H1 (cell line): Measurements from ENCODE around the gene DYNC1H1. TPM values are rescaled to one million over a fixed set of nuclear protein-coding genes. Genes with fewer than 3 reads are reported as not detected.

ENCODE experiments used
- CTCF ChIA-PET: fragments of 300-600 bp; sonication (Branson Sonifier 250); formaldehyde crosslinking; loops from one replicate; lab custom pipeline; 2021; ENCODE audit not compliant: partially characterized antibody; lab: Charles Lee
- POLR2A ChIA-PET: fragments of 300-600 bp; sonication (Branson Sonifier 250); formaldehyde crosslinking; loops from one replicate; lab custom pipeline; 2021; ENCODE audit warnings: inconsistent platforms; ENCODE audit not compliant: partially characterized antibody; lab: Charles Lee
- DNase-seq, 2 experiments: peaks; one replicate each; pipeline versions ENCODE4 v3.0.0 to v3.0.0-alpha.2; 2010 to 2022; ENCODE audit warnings: low spot score in 2 of 2, low read depth in 1 of 2, mixed read lengths in 1 of 2
- FAIRE-seq: peaks from 2 replicates; lab custom pipeline; 2011; peaks lifted over from hg19 to GRCh38; lab: Jason Lieb, UNC
- H2AFZ ChIP-seq: 2 replicates; pipeline ENCODE4 v1.8.1; 2012; ENCODE audit warnings: low read length, inconsistent platforms
- H2AK5ac ChIP-seq: 2 replicates; pipeline ENCODE4 v1.6.1; 2013; ENCODE audit warnings: low read depth, low read length
- H2BK120ac ChIP-seq: replicated peaks from 2 replicates; pipeline ENCODE3; 2013; ENCODE audit warnings: low read depth, low read length, inconsistent platforms
- H2BK12ac ChIP-seq: 2 replicates; pipeline ENCODE4 v1.6.1; 2013; ENCODE audit warnings: low read depth, low read length
- H2BK15ac ChIP-seq: 2 replicates; pipeline ENCODE4 v1.6.1; 2013; ENCODE audit warnings: low read length
- H2BK20ac ChIP-seq: 2 replicates; pipeline ENCODE4 v1.6.1; 2013; ENCODE audit warnings: low read length
- H2BK5ac ChIP-seq: 2 replicates; pipeline ENCODE4 v1.6.1; 2013; ENCODE audit warnings: low read depth, low read length
- H3K14ac ChIP-seq: 2 replicates; pipeline ENCODE4 v1.6.1; 2013; ENCODE audit warnings: inconsistent platforms; ENCODE audit not compliant: insufficient read length
- H3K18ac ChIP-seq: 2 replicates; pipeline ENCODE4 v1.6.1; 2013; ENCODE audit warnings: low read length; ENCODE audit errors: extremely low read depth
- H3K23ac ChIP-seq: 2 replicates; pipeline ENCODE4 v1.6.1; 2013; ENCODE audit warnings: inconsistent platforms; ENCODE audit not compliant: insufficient read length
- H3K23me2 ChIP-seq: 2 replicates; pipeline ENCODE4 v1.6.1; 2013; ENCODE audit warnings: low read depth, low read length
- H3K27ac ChIP-seq: 2 replicates; pipeline ENCODE4 v1.6.1; 2011; ENCODE audit warnings: low read depth, low read length, inconsistent platforms
- H3K27me3 ChIP-seq, 4 experiments: replicated peaks in 1 of 4; 1 replicate in 1 of 4; 2 replicates in 3 of 4; pipeline versions ENCODE4 v1.6.1 to v1.8.1; 2011 to 2013; ENCODE audit warnings: low read length in 3 of 4, mild to moderate bottlenecking in 3 of 4, inconsistent platforms in 2 of 4, mixed read lengths in 2 of 4, moderate library complexity in 1 of 4; ENCODE audit not compliant: control insufficient read depth in 3 of 4, insufficient read depth in 3 of 4; ENCODE audit errors: extremely low read depth in 1 of 4
- H3K36me3 ChIP-seq, 4 experiments: 2 replicates each; pipeline versions ENCODE4 v1.6.1 to v1.8.1; 2011 to 2013; ENCODE audit warnings: mild to moderate bottlenecking in 4 of 4, low read length in 3 of 4, moderate library complexity in 2 of 4, control low read depth in 1 of 4, inconsistent platforms in 1 of 4; ENCODE audit not compliant: insufficient read depth in 4 of 4, control insufficient read depth in 2 of 4
- H3K4ac ChIP-seq: replicated peaks from 2 replicates; pipeline ENCODE3; 2013; ENCODE audit warnings: low read length, low read depth, mixed read lengths, inconsistent platforms; ENCODE audit not compliant: insufficient read length
- H3K4me1 ChIP-seq, 4 experiments: replicated peaks in 1 of 4; 1 replicate in 1 of 4; 2 replicates in 3 of 4; pipeline versions ENCODE4 v1.6.1 to v1.8.1; 2011 to 2013; ENCODE audit warnings: low read length in 3 of 4, inconsistent platforms in 2 of 4, mixed read lengths in 1 of 4; ENCODE audit not compliant: insufficient read depth in 4 of 4, control insufficient read depth in 3 of 4
- H3K4me2 ChIP-seq, 2 experiments: 2 replicates each; pipeline versions ENCODE4 v1.6.1 to v1.8.1; 2011 to 2013; ENCODE audit warnings: low read depth in 2 of 2, low read length in 2 of 2, control low read depth in 1 of 2, inconsistent platforms in 1 of 2, mild to moderate bottlenecking in 1 of 2; ENCODE audit not compliant: insufficient read depth in 1 of 2
- H3K4me3 ChIP-seq, 4 experiments: fragments of 200-600, 300-600 bp in 1 of 4; sonication (generic), shearing (Covaris generic), sonication (Bioruptor Twin) in 1 of 4; 2 replicates each; pipeline versions ENCODE4 v1.5.1 to v1.8.1; 2011 to 2016; ENCODE audit warnings: low read length in 4 of 4, low read depth in 3 of 4, control low read depth in 2 of 4, inconsistent platforms in 2 of 4, mild to moderate bottlenecking in 2 of 4, mixed read lengths in 1 of 4, moderate library complexity in 1 of 4; ENCODE audit not compliant: insufficient read depth in 2 of 4; ENCODE audit errors: extremely low read depth in 1 of 4
- H3K56ac ChIP-seq: replicated peaks from 2 replicates; pipeline ENCODE3; 2013; ENCODE audit warnings: low read depth, mild to moderate bottlenecking, mixed read lengths, low read length, inconsistent platforms; ENCODE audit not compliant: insufficient read length
- H3K79me1 ChIP-seq: 2 replicates; pipeline ENCODE4 v1.6.1; 2013; ENCODE audit warnings: low read depth, low read length, control low read depth
- H3K79me2 ChIP-seq, 2 experiments: 2 replicates each; pipeline versions ENCODE4 v1.6.1 to v1.8.1; 2012 to 2013; ENCODE audit warnings: low read length in 2 of 2, mild to moderate bottlenecking in 2 of 2, inconsistent platforms in 1 of 2; ENCODE audit not compliant: insufficient read depth in 2 of 2, control insufficient read depth in 1 of 2
- H3K9ac ChIP-seq, 4 experiments: replicated peaks in 1 of 4; 1 replicate in 1 of 4; 2 replicates in 3 of 4; pipeline versions ENCODE4 v1.6.1 to v1.8.1; 2011 to 2013; ENCODE audit warnings: low read depth in 3 of 4, low read length in 3 of 4, control low read depth in 2 of 4, mild to moderate bottlenecking in 2 of 4, moderate library complexity in 2 of 4, inconsistent platforms in 1 of 4; ENCODE audit errors: extremely low read depth in 1 of 4
- H3K9me3 ChIP-seq, 2 experiments: 2 replicates each; pipeline versions ENCODE4 v1.6.1 to v1.8.1; 2012 to 2013; ENCODE audit warnings: mild to moderate bottlenecking in 2 of 2, moderate library complexity in 2 of 2, control low read depth in 1 of 2, inconsistent platforms in 1 of 2, low read depth in 1 of 2, low read length in 1 of 2, mixed read lengths in 1 of 2; ENCODE audit not compliant: insufficient read depth in 2 of 2
- H4K20me1 ChIP-seq, 2 experiments: replicated peaks in 1 of 2; 2 replicates each; pipeline versions ENCODE3 to v1.8.1; 2011 to 2013; ENCODE audit warnings: inconsistent platforms in 2 of 2, low read length in 2 of 2, mild to moderate bottlenecking in 1 of 2; ENCODE audit not compliant: insufficient read depth in 2 of 2, control insufficient read depth in 1 of 2
- H4K5ac ChIP-seq: 2 replicates; pipeline ENCODE4 v1.6.1; 2013; ENCODE audit warnings: low read length, low read depth, mixed read lengths, inconsistent platforms; ENCODE audit not compliant: insufficient read length
- H4K8ac ChIP-seq: 2 replicates; pipeline ENCODE4 v1.8.0; 2013; ENCODE audit warnings: mild to moderate bottlenecking, moderate library complexity, low read length, inconsistent platforms; ENCODE audit not compliant: insufficient read depth; ENCODE audit errors: extremely low read depth
- H4K91ac ChIP-seq: replicated peaks from 2 replicates; pipeline ENCODE3; 2013; ENCODE audit warnings: low read length, mixed read lengths, inconsistent platforms; ENCODE audit not compliant: insufficient read length
- ASH2L ChIP-seq: fragments of 200-600, 300-600 bp; sonication (generic); IDR thresholded peaks from one replicate; pipeline ENCODE4 v1.7.1; 2017; ENCODE audit warnings: low read length
- BRCA1 ChIP-seq: IDR thresholded peaks from 2 replicates; pipeline ENCODE4 v1.6.1; 2012; ENCODE audit warnings: low read depth, low read length, improper control_type of control experiment
- CBX5 ChIP-seq: fragments of 300-800, 300-1000 bp; sonication (generic); IDR thresholded peaks from 2 replicates; pipeline ENCODE4 v1.7.1; 2016; ENCODE audit warnings: antibody characterized with exemption, low read length, low read depth
- CBX8 ChIP-seq: fragments of 300-800, 300-1000 bp; sonication (generic); IDR thresholded peaks from 2 replicates; pipeline ENCODE4 v1.7.1; 2016; ENCODE audit warnings: low read depth, low read length, borderline replicate concordance
- CEBPB ChIP-seq: IDR thresholded peaks from 2 replicates; pipeline ENCODE4 v1.6.1; 2012; ENCODE audit warnings: low read depth, low read length
- CHD1 ChIP-seq: IDR thresholded peaks from 2 replicates; pipeline ENCODE4 v1.6.1; 2012; ENCODE audit warnings: low read depth, low read length, improper control_type of control experiment
- CTBP2 ChIP-seq: IDR thresholded peaks from 2 replicates; pipeline ENCODE4 v1.7.0; 2011; ENCODE audit warnings: borderline replicate concordance, mild to moderate bottlenecking, moderate library complexity, mixed read lengths, low read length; ENCODE audit not compliant: insufficient read depth, insufficient read length
- EP300 ChIP-seq, 2 experiments: IDR thresholded peaks; 1 replicate in 1 of 2; 2 replicates in 1 of 2; pipeline ENCODE4 v1.6.1; 2011 to 2012; ENCODE audit warnings: low read depth in 2 of 2, low read length in 2 of 2, mild to moderate bottlenecking in 2 of 2, borderline replicate concordance in 1 of 2, inconsistent platforms in 1 of 2, moderate library complexity in 1 of 2
- JUND ChIP-seq: IDR thresholded peaks from 2 replicates; pipeline ENCODE4 v1.6.1; 2011; ENCODE audit warnings: mild to moderate bottlenecking, improper control_type of control experiment, low read length
- KDM1A ChIP-seq: fragments of 200-600, 300-600 bp; sonication (generic); IDR thresholded peaks from 2 replicates; pipeline ENCODE4 v1.7.1; 2016; ENCODE audit warnings: mild to moderate bottlenecking, low read length, borderline replicate concordance
- SRF ChIP-seq: IDR thresholded peaks from 2 replicates; pipeline ENCODE4 v1.6.1; 2011; ENCODE audit warnings: mild to moderate bottlenecking, low read depth, low read length, moderate library complexity
- WGBS, 2 experiments: shearing (Covaris generic) in 1 of 2; methylation state at CpG; one replicate each; pipeline versions ENCODE4 v1.1.6 to v1.1.7; 2013 to 2015; ENCODE audit warnings: low lambda C conversion rate in 2 of 2, mixed read lengths in 2 of 2, inconsistent platforms in 1 of 2, low coverage in 1 of 2, missing lambda C conversion rate in 1 of 2; ENCODE audit not compliant: insufficient replicate concordance in 2 of 2, insufficient coverage in 1 of 2, insufficient read length in 1 of 2; ENCODE audit errors: extremely low coverage in 1 of 2, missing lambda C conversion rate in 1 of 2; 5-methylcytosine and 5-hydroxymethylcytosine counted together
- polyA plus RNA-seq, 7 experiments: library from polyadenylated mRNA; depleted of rRNA in 3 of 7; stranded (reverse) in 5 of 7; unstranded in 2 of 7; fragments of >200 nt in 5 of 7; fragments of 200-250 nt in 2 of 7; gene quantifications; 1 replicate in 5 of 7; 2 replicates in 1 of 7; 4 replicates in 1 of 7; pipeline versions ENCODE4 v1.2.1 to v1.2.3, GENCODE V29; 2011 to 2013; ENCODE audit warnings: missing spikeins in 2 of 7, mixed read lengths in 2 of 7
- total RNA-seq: library from RNA; stranded (reverse); fragmentation: NEBNext Ultra II Directional; extraction: Animal tissue kit (Norgen Biotek cat#: 25700); gene quantifications from 2 replicates; pipeline ENCODE4 v1.2.1, GENCODE V29; 2021
- TF ChIP-seq, protein P1 (sequence below): IDR thresholded peaks from 2 replicates; pipeline ENCODE4 v1.6.1; 2012; ENCODE audit warnings: low read length, inconsistent platforms

The DYNC1H1 gene
- total and polyA plus RNA-seq, 2 of the 8 experiments (the other 6 are each of a cell fraction or from before 2014, with no cell fraction given): 238 to 387 TPM

DNA sequence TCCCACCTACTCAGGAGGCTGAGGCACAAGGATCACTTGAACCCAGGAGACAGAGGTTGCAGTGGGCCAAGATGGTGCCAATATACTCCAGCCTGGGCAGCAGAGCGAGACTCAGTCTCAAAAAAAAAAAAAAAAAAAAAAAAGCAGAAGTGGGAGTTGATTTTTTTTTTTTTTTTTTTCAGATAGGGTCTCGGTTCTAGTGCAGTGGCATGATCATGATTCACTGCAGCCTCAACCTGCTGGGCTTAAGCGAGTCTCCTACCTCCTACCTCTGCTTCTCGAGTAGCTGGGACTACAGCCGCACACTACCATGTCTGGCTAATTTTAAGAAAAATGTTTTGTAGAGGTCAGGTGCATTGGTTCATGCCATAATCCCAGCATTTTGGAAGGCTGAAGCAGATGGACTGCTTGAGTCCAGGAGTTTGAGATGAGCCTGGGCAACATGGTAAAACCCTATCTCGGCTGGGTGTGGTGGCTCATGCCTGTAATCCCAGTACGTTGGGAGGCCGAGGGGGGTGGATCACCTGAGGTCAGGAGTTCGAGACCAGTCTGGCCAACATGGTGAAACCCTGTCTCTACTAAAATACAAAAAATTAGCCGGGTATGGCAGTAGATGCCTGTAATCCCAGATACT, 138.8 kb downstream of the DYNC1H1 start:
- Histone ChIP-seq H2AFZ (no peak overlapping the region), H2AK5ac (no peak overlapping the region), H3K79me1 (no peaks in the 10 kb centered on the region), H2BK5ac (no peak overlapping the region), H3K9me3 (no peaks in the 10 kb centered on the region), H2BK12ac (no peak overlapping the region), H3K56ac (no peak overlapping the region), H3K79me2 (no peaks in the 10 kb centered on the region), H3K9ac (no peak overlapping the region), H3K4me1 (peaks cover 0 to 2% (median 0%) of the 10 kb centered on the region in 4 experiments; a peak in 1 of 7 replicates), H2BK20ac (no peak overlapping the region), H3K27me3 (no peaks in the 10 kb centered on the region), H3K4me3 (no peak overlapping the region), H4K5ac (no peak overlapping the region), H2BK15ac (no peak overlapping the region), H3K18ac (no peak overlapping the region), H3K36me3 (no peaks in the 10 kb centered on the region), H4K91ac (no peak overlapping the region), H3K4ac (no peak overlapping the region), H3K23ac (no peak overlapping the region), H3K27ac (no peak overlapping the region), H4K8ac (no peak overlapping the region), H3K14ac (no peak overlapping the region), H2BK120ac (no peak overlapping the region), H3K4me2 (no peak overlapping the region), H4K20me1 (no peaks in the 10 kb centered on the region), H3K23me2 (no peaks in the 10 kb centered on the region)
- POLR2A ChIA-PET: no interaction called here
- DNase-seq (no peak), FAIRE-seq (no peak)
- WGBS, 2 experiments: 100% methylated on average over 8 of the region's 10 CpGs; no CpG with 5 or more reads in 1 of the 2 experiments
- CTCF ChIA-PET: no interaction called here
- TF ChIP-seq CTBP2 (no peak), EP300 (IDR thresholded peaks at IDR 0.05; ENCODE audit: borderline replicate concordance in 1 of 2, low read depth in 2 of 2, low read length in 2 of 2) (no peak), BRCA1 (no peak), CBX5 (no peak), CHD1 (no peak), SRF (no peak), CBX8 (no peak), JUND (no peak), CEBPB (no peak), KDM1A (no peak), ASH2L (no peak)
- TF ChIP-seq, protein P1, sequence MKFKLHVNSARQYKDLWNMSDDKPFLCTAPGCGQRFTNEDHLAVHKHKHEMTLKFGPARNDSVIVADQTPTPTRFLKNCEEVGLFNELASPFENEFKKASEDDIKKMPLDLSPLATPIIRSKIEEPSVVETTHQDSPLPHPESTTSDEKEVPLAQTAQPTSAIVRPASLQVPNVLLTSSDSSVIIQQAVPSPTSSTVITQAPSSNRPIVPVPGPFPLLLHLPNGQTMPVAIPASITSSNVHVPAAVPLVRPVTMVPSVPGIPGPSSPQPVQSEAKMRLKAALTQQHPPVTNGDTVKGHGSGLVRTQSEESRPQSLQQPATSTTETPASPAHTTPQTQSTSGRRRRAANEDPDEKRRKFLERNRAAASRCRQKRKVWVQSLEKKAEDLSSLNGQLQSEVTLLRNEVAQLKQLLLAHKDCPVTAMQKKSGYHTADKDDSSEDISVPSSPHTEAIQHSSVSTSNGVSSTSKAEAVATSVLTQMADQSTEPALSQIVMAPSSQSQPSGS: no peak
